IPS-NIHi11 (cell line): ENCODE results near the gene SLCO2B1.

ENCODE experiments used
- DNase-seq: peaks from one replicate; pipeline ENCODE4 v3.0.0; 2012; ENCODE audit warnings: mixed read lengths, low spot score

The SLCO2B1 gene

DNA sequence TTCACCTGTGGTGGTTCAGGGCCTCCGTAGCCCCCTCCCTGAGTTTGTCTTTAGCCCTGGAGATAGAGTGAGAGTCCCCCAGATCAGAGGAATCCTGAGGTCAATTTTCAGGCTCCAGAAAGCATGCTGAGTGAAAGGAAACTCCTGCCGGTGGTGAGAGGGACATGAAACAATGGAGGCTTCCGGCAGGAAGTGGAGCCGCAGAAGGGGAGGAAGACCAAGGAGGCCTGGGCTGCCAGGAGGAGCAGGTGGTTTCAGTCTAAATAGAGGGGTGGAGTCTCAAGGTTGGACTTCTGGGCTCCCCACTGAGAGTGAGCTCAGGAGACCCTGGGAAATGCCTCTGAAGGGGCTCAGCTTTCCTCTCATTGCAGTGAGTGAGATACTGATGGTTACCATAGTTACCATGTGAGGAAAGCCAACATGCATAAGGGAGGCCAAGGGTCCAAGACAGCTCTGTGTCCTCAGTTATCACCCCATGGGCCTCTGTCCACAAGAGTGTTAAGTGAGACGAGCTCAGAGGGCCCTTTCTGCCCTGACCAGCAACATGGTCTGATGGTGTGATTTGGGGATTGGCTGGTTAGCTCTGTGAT, 10.7 kb downstream of the SLCO2B1 start:
- no peak for DNase-seq

DNA sequence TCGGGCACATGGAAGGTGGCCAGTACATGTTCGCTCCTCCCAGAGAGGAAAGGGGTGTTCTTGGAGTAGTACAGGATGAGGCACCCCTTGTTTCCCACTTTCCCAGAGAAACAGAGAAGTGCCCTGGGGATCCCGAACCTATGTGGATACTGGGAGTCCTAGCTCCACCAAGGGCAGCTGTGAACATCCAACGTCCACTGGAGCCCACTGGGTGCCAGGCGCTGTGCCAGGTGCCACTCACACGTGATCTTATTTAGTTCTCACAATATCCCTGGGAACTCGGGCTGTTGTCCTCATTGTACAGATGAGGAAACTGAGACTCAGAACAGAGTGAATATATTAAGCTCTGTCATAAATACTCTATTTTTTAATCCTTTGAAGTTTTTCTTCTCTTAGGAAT, 12.0 kb downstream of the SLCO2B1 start:
- no peak for DNase-seq

DNA sequence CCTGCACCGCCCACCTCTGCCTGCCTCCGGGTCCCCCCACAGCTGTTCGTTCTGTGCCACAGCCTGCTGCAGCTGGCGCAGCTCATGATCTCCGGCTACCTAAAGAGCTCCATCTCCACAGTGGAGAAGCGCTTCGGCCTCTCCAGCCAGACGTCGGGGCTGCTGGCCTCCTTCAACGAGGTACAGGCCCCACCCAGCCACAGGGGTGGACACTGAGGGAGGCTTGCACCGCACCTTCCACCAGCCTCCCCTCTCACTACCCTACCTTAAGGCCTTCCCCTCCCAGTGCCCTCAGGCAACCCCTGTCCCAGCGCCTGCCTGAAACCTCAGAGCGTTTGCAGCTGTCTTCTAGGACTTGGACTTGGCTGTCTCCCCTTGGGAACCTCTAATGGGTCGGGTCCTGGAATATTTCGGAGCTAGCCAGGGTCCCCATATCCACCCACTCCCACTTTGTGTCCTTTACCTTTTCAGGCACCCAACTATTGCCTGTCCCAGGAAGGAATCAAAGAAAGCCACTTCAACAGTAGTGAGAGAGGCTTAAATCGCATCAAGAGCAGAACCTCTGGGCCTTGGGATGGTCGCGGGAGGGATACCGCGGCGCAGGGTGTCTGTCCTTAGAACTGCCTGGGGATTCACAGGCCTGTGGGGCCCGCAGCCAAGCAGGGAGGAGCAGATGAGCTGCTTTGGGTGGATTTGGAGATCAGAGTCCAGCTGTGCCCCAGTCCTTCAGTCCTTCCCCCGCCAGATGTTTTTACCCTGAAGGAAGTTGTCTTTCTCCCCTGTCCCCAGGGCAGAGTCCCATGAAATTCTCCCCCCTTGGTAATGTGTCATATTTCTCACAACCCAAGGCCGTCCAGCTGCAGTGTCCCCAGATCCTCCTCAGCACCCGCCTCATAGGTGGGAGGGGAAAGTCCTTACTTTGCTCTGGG, 13.3 kb downstream of the SLCO2B1 start:
- no peak for DNase-seq

GRCh38 chr11:75165721-75166120, 14.8 kb downstream of the SLCO2B1 start:
- no peak for DNase-seq

GRCh38 chr11:75166791-75167190, 15.9 kb downstream of the SLCO2B1 start:
- DNase-seq, result no peak

GRCh38 chr11:75167617-75168016, 16.7 kb downstream of the SLCO2B1 start:
- DNase-seq, result no peak

- DNase-seq, result no peak
Observed at GRCh38 chr11:75169101-75169885, 18.4 kb downstream of the SLCO2B1 start.

- DNase-seq, result no peak
Observed at GRCh38 chr11:75170516-75171201, 19.8 kb downstream of the SLCO2B1 start.

- no peak for DNase-seq
Observed at GRCh38 chr11:75173336-75173735, 22.4 kb downstream of the SLCO2B1 start.

GRCh38 chr11:75174781-75175370, 24.0 kb downstream of the SLCO2B1 start:
- DNase-seq, result no peak

DNA sequence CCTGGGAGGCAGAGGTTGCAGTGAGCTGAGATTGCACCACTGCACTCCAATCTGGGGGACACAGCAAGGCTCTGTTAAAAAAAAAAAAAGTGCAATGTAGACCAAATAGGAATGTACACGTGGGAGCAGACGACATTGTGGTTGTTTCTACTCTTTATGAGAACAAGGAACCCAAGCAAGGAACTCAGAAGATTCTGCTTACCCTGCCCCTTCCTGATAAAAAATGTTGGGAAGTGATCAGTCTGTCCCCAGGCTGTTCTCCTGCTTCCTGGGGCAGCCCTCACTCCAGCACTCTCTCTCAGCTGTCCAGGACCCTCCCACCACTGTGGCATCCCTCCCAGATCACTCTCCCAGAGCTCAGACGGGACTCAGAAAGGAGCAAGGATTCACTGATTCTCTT, 31.8 kb downstream of the SLCO2B1 start:
- no peak for DNase-seq

GRCh38 chr11:75184051-75184450, 33.1 kb downstream of the SLCO2B1 start:
- no peak for DNase-seq

DNA sequence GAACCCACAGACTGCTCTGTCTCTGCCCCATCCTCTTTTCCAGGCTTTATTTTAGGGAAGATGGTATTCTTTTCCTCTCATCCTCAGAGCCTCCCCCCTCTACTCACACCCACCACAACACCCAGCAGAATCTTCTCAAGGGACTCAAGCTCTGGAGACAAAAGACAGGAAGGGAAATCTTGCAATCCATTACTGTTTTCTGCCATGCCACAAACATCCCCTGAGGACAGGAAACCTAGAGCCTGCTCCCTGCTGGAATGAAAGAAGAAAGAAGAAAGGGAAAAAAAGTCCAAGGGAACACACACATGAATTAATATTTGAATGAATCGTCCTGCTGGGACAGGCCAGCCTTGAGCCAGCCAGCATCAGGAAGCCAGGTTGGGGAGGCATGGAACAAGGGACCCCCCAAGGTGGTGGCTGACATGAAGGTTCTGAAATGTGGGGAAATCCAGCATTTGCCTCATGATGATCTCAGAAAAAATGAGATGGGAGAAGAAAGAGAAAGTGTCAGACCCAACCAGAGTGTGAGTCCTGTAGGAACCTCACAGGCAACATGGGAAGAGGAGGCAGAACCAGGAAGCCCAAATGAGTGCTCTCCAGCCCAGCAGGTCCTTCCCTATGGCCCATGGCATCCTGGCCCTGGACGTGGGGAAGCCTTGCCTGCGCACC, 34.0 kb downstream of the SLCO2B1 start:
- no peak for DNase-seq

- no peak for DNase-seq
Observed at GRCh38 chr11:75185866-75186265, 35.0 kb downstream of the SLCO2B1 start.

GRCh38 chr11:75186999-75187398, 36.1 kb downstream of the SLCO2B1 start:
- DNase-seq, result no peak

- no peak for DNase-seq
Observed at GRCh38 chr11:75188671-75189070, 37.8 kb downstream of the SLCO2B1 start.

DNA sequence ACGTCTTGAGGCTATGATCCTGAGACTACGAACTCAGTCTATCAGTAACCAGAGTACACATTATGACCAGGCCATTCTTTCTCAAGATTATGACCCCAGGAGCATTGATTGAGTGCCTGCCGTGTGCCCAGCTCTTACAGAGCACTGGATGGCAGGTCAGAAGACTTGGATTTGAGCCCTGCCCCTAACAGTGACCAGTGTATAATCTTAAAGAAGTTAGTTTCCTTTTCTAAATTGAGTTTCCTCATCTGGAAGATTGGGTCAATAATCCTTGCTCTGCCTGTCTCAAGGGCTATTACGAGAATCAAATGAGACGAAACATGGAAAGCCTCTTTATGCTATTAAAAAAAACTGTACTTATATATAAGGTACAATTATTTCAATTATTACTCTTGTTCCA, 38.2 kb downstream of the SLCO2B1 start:
- DNase-seq, result no peak

GRCh38 chr11:75189911-75190310, 39.0 kb downstream of the SLCO2B1 start:
- no peak for DNase-seq

DNA sequence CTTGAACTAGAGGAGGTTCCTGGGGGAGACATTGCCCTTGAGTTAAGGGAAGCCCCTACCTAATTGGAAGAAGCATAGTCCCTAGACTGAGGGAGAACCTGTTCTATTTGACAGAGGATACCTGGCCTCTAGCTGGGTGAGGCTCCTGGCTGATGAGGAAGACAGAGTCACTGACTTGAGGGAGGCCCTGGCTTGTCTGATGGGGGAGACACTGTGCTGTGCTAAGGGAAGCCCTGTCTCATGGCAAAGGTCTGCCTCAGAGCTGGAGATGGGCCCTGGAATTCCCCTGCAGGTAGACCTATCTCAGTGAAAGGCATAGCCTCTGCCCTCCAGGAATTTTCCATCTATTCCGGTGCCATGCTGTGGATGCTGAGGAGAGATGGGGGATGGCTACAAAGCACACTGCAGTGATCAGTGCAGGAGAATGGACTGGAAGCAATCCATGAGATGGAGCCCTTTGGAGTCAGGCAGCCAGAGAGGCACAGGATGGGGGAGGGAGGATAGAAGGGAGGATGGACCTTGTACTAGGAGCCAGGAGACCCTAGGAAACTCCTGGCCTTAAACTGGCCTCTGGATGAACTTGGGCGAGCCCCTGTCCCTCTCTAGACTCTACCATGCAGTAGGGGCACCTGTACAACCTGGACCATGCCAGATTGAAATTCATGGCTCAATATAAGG, 39.9 kb downstream of the SLCO2B1 start:
- no peak for DNase-seq

GRCh38 chr11:75191330-75191717, 40.4 kb downstream of the SLCO2B1 start:
- no peak for DNase-seq

DNA sequence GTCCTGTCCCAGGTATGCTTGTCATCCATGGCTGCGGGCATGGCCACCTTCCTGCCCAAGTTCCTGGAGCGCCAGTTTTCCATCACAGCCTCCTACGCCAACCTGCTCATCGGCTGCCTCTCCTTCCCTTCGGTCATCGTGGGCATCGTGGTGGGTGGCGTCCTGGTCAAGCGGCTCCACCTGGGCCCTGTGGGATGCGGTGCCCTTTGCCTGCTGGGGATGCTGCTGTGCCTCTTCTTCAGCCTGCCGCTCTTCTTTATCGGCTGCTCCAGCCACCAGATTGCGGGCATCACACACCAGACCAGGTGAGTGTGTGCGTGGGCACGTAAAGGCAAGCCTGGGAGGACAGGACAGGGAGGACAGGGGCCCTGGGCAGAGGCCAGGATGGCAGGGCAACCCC, 42.4 kb downstream of the SLCO2B1 start:
- DNase-seq, result no peak
